Posterior vena cava (tissue), 2 donors: ENCODE data around the gene ERMAP. TPM values are rescaled to one million over a fixed set of nuclear protein-coding genes. Genes with fewer than 3 reads are reported as not detected.
"Not testable (repeated sequence)": the region's sequence is repeated elsewhere in the genome, so short reads cannot be mapped to it uniquely, and the experiment has no call there.

Experiments
- DNase-seq: peaks from one replicate; pipeline ENCODE4 v3.0.0-alpha.2; 2020; ENCODE audit warnings: low spot score
- intact Hi-C, 2 donors: fragments of 100-400 bp; cut with DNase I; formaldehyde crosslinking; loops; one replicate each; pipeline versions ENCODE4 v1.14.1 to v1.14.2; 2022 to 2023
- total RNA-seq, 2 donors: library from RNA; stranded (reverse); fragmentation: NEBNext Ultra II Directional; extraction: Animal tissue kit (Norgen Biotek cat#: 25700); gene quantifications; one replicate each; pipeline ENCODE4 v1.2.1, GENCODE V29; 2021
- donor health status: DM: yes; HTN: yes; CAD: no.
- donor health status: DM: yes; HTN: yes; CAD: no.

Gene ERMAP
- total RNA-seq, 2 donors from 2014 or later = 6.9 to 7.3 TPM

DNA sequence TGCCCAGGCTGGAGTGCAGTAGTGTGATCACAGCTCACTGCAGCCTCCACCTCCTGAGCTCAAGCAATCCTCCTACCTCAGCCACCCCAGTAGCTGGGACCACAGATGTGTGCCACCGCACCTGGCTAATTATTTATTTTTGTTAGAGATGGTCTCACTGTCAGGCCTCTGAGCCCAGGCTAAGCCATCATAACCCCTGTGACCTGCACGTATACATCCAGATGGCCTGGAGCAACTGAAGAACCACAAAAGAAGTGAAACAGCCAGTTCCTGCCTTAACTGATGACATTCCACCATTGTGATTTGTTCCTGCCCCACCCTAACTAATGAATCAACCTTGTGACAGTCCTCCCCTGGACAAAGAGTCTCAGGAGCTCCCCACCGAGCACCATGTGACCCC lies 39.6 kb downstream of the ERMAP start:
- intact Hi-C loops, DNase-seq: not testable (repeated sequence)

GRCh38 chr1:42859366-42859765 lies 42.4 kb downstream of the ERMAP start:
- intact Hi-C loops, DNase-seq: not testable (repeated sequence)

GRCh38 chr1:42860339-42861013 lies 43.6 kb downstream of the ERMAP start:
- DNase-seq = no peak
- intact Hi-C loops = no loop called here

DNA sequence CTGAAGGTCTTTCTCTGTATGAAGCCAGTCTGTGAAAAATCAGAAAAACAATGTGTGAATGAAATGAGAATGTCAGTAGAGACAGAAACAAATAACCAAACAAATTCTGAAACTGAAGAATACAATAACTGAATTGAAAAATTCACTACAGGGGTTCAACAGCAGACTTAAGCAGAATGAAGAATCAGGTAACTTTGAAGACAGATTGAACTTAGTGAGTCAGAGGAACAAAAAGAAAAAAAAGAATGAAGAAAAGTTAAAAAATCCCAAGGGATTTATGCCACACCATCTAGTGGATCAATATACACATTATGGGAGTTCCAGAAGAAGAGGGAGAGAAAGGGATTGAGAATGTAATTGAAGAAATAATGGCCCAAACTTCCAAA lies 44.1 kb downstream of the ERMAP start:
- intact Hi-C loops = no loop called here
- no peak for DNase-seq

GRCh38 chr1:42866549-42866948 lies 49.6 kb downstream of the ERMAP start:
- intact Hi-C loops = no loop called here
- DNase-seq = no peak

DNA sequence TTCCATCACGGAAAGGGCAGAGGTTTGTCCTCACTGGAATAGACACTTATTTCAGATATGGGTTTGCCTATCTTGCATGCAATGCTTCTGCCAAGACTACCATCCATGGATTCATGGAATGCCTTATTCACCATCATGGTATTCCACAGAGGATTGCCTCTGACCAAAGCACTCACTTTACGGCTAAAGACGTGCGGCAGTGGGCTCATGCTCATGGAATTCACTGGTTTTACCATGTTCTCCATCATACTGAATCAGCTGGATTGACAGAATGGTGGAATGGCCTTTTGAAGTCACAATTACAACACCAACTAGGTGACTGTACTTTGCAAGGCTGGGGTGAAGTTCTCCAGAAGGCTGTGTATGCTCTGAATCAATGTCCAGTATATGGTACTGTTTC lies 51.5 kb downstream of the ERMAP start:
- intact Hi-C loops, DNase-seq: not testable (repeated sequence)

- DNase-seq, intact Hi-C loops: not testable (repeated sequence)
Observed at GRCh38 chr1:42869254-42869653, 52.3 kb downstream of the ERMAP start.

DNA sequence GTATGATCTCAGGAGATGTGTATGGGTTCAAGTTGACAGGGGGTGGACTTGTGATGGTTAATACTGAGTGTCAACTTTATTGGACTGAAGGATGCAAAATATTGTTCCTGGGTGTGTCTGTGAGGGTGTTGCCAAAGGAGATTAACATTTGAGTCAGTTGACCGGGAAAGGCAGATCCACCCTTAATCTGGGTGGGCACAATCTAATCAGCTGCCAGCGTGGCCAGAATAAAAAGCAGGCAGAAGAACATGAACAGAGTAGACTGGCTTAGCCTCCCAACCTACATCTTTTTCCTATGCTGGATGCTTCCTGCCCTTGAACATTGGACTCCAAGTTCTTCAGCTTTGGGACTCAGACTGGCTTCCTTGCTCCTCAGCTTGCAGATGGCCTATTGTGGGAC lies 52.8 kb downstream of the ERMAP start:
- DNase-seq, intact Hi-C loops: not testable (repeated sequence)

DNA sequence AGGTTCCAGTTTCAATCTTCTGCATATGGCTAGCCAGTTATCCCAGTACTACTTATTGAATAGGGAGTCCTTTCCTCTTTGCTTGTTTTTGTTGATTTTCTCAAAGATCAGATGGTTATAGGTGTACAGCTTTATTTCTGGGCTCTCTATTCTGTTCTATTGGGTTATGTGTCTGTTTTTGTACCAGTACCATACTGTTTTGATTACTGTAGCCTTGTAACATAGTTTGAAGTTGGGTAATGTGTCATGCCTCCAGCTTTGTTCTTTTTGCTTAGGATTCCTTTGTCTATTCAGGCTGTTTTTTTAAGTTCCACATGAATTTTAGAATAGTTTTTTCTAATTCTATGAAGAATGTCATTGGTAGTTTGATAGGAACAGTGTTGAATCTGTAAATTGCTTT lies 56.2 kb downstream of the ERMAP start:
- intact Hi-C loops, DNase-seq: not testable (repeated sequence)

GRCh38 chr1:42873670-42874069 lies 56.7 kb downstream of the ERMAP start:
- intact Hi-C loops = no loop called here
- DNase-seq = no peak

- DNase-seq = no peak
- intact Hi-C loops = no loop called here
Observed at GRCh38 chr1:42876009-42876408, 59.1 kb downstream of the ERMAP start.

GRCh38 chr1:42877380-42877779 lies 60.5 kb downstream of the ERMAP start:
- intact Hi-C loops = no loop called here
- no peak for DNase-seq

DNA sequence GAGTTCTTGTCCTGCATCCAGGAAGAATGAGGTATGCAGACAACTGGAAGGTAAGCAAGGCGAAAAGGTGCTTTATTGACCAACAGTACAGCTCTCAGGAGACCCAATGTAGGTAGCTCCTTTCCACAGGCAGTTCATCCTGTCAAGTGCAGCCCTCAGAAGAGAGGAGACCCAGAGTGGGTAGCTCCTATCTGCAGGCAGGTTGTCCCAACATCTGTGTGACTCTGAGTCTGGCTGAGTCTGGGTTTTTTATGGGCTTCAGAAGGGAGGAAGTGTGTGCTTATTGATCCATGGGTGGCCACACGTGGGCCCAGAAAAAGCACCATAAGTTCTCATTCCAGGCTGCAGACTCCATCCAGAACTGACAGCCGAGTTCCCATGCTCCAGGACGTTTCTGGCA lies 63.5 kb downstream of the ERMAP start:
- intact Hi-C loops = no loop called here
- DNase-seq = no peak

GRCh38 chr1:42886046-42886739 lies 69.3 kb downstream of the ERMAP start:
- intact Hi-C loops = no loop called here
- DNase-seq = no peak

GRCh38 chr1:42886800-42887199 lies 69.9 kb downstream of the ERMAP start:
- intact Hi-C loops = no loop called here
- DNase-seq = no peak

DNA sequence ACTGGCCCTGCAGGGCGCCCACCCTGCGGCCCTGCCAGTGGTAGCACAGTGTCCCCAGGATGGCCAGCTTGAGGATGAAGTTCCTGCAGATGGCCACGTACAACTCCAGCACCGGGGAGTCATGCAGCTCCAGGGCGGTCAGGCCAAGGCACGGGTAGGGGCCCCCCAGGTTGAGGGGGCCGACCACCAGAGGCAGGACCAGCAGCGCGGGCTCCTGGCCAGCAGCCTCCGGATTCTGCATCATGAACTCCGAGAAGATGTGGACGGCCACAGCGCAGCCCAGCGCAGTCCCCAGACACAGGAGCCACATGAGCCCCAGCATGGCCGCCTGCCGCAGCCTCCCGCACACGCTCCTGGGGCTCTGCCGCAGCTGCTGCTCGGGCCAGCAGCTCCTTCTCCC lies 70.4 kb downstream of the ERMAP start:
- intact Hi-C loops = no loop called here

GRCh38 chr1:42888013-42888633 lies 71.2 kb downstream of the ERMAP start:
- intact Hi-C loops = no loop called here
- no peak for DNase-seq

More for the DNA sequence above, 70.4 kb downstream of the ERMAP start:
- DNase-seq = no peak

GRCh38 chr1:42889264-42889663 lies 72.3 kb downstream of the ERMAP start:
- DNase-seq = no peak
- intact Hi-C loops = no loop called here

DNA sequence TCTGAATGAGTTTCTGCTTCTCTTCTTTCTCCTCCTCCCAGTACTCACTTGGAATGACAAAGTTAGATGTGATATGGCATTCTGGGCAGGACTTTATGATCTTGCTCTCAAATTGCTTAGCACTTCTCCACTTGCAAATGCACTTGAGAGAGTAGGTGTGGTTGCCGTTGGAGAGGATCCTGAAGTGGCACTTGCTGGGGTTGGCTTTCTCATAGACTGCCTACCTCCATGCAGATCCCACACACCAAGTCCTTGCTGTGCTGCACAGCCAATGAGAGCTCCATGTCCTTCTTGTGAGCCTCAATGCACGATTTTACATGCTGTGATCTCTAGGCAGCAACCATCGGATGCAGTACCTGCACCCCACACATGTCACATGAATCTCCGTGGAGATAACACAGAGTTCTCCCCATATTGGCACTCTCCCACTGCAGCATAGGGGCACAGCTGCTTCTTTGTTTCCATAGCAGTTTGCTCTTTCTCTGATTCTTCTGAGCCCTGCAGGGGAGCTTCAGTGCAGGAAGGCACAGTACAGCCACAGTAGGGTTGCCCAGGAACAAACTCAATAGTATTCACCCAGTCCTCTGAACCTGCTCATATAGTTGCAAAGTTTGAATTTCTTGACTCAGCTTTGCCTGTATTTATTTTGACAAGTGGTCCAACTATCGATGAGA lies 74.7 kb downstream of the ERMAP start:
- no peak for DNase-seq
- intact Hi-C loops = no loop called here
